A549 treated with GW870086 at 1 μM for 4 hours (cell line): ENCODE measurements around the gene OR51I2. TPM values are rescaled to one million over a fixed set of nuclear protein-coding genes. Genes with fewer than 3 reads are reported as not detected.

Source experiments
- total RNA-seq: library from RNA; stranded (reverse); fragments of 200-300 nt; extraction: Qiagen RNA extraction; gene quantifications from 5 replicates; pipeline ENCODE4 v1.2.3, GENCODE V29; 2022; ENCODE audit warnings: low read depth

Gene OR51I2, protein sequence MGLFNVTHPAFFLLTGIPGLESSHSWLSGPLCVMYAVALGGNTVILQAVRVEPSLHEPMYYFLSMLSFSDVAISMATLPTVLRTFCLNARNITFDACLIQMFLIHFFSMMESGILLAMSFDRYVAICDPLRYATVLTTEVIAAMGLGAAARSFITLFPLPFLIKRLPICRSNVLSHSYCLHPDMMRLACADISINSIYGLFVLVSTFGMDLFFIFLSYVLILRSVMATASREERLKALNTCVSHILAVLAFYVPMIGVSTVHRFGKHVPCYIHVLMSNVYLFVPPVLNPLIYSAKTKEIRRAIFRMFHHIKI
- not detected in 5 replicates for total RNA-seq

DNA sequence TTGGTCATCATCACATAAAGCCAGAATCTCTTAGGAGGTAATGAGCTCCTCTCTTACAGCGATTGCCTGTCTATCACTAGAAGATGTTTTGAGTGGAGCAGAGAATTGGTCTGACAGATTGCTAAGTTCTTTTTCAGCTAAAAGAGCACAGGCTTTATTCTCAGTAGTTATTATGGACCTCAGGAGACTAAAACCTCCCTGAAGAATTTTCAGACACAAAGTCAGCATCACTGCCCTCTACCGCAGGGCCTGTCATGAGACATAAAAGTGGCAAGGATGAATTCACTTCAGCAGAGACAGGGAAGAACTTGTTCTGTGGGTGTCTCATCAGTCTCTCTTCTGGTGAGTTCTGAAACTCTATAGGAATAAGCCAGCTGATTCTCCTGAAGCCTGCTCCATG, at the start of gene OR51I2:
Gene OR51I2 (plus strand): TSS at position 301 of the 400 bp plus-strand sequence. CDS start 4,166 bp downstream, outside the sequence.

DNA sequence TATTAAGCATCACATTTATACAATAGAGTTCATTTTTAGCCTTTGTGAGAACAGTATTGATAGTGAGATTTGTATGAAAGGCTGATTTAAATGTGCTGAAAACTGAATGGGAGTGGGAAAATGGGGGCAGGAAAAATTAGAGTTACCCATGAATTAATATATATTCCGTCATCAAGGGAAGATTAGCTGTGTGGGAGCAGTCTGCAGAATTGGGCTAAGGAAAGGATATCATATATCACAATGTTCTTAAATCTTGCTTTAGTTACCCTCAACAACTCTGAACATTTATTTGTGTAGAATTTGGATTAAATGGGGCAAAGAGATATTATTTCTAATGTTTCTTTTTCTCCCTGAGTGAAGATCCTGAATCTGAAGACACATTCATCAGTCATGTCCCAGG, 27.3 kb upstream of the OR51I2 start, which contains the start of gene OR51Q1:
Gene OR51Q1 (plus strand): TSS at position 301 of the 400 bp plus-strand sequence. CDS start 90 bp downstream, at position 391.

DNA sequence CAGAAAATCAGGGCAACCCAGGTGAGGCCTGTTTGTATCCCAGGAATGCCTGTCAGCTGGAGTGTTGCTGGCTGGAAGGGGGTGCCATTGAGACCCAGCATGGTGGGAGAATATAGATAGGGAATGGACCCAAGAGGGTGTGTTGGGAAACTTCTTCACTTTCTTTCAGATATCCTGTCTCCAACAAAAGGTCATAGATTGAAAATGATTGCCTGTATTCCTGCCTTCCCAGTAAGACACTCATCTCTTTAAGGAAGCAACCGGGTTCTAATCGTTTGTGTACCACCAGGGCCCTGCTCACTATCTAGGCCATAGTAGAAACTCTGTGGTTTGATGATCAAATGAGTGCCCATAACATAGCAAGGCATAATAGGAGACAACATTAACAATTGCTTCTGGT, 7.7 kb upstream of the OR51I2 start, which contains the start of gene OR51I1:
Gene OR51I1 (minus strand): TSS at position 101 of the 400 bp plus-strand sequence. CDS start 0 bp downstream, at position 101.

DNA sequence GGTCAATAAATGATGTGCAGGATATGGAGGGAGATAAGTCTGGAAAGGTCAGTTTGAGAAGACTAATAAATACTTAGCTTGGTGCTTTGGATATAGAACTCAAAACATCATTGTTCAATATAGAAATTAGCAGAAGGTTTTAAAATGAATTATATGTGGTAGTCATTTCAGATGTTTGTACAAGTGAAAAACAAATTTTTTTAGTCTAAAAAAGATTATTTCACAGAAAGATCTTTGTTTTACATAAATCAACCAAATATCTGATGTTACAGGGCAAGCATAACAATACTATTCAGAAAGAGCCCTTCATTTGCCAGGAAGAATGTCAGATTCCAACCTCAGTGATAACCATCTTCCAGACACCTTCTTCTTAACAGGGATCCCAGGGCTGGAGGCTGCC, 39.3 kb downstream of the OR51I2 start, which contains the start of gene OR52D1:
Gene OR52D1 (plus strand): TSS at position 301 of the 400 bp plus-strand sequence. CDS start 22 bp downstream, at position 323.

Other genes with a start within 250 kb of the OR51I2 start
- not detected in 5 replicates for gene OR51V1, start 248.6 kb upstream of the OR51I2 start, total RNA-seq
- not detected in 5 replicates for gene HBB, start 222.3 kb upstream of the OR51I2 start, total RNA-seq
- not detected in 5 replicates for gene HBD, start 214.8 kb upstream of the OR51I2 start, total RNA-seq
- not detected in 5 replicates for gene HBG1, start 199.5 kb upstream of the OR51I2 start, total RNA-seq
- not detected in 5 replicates for gene HBG2, start 194.5 kb upstream of the OR51I2 start, total RNA-seq
- 0.38 TPM in 1 of 5 replicates, not detected in the others for gene HBE1, start 179.4 kb upstream of the OR51I2 start, total RNA-seq
- not detected in 5 replicates for gene OR51B4, start 147.4 kb upstream of the OR51I2 start, total RNA-seq
- gene OR51B2, start 125.0 kb upstream of the OR51I2 start, total RNA-seq, result not detected in 5 replicates
- gene OR51B5, start 105.8 kb upstream of the OR51I2 start, total RNA-seq, result 0.10 TPM in 2 of 5 replicates, not detected in the others
- not detected in 5 replicates for gene OR51B6, start 97.8 kb upstream of the OR51I2 start, total RNA-seq
- not detected in 5 replicates for gene OR51M1, start 65.5 kb upstream of the OR51I2 start, total RNA-seq
- not detected in 5 replicates for gene OR51Q1, start 27.2 kb upstream of the OR51I2 start, total RNA-seq
- not detected in 5 replicates for gene OR51I1, start 7.8 kb upstream of the OR51I2 start, total RNA-seq
- not detected in 5 replicates for gene OR52D1, start 39.4 kb downstream of the OR51I2 start, total RNA-seq
- not detected in 5 replicates for gene UBQLN3, start 60.6 kb downstream of the OR51I2 start, total RNA-seq
- gene UBQLNL, start 67.4 kb downstream of the OR51I2 start, total RNA-seq, result not detected in 5 replicates
- gene OR52H1, start 99.2 kb downstream of the OR51I2 start, total RNA-seq, result not detected in 5 replicates
- not detected in 5 replicates for gene OR52B6, start 131.6 kb downstream of the OR51I2 start, total RNA-seq
- gene TRIM6, start 147.3 kb downstream of the OR51I2 start, total RNA-seq, result 8.9 to 12.0 TPM (median 10.2 TPM) in 5 replicates
- 2.6 to 4.0 TPM (median 3.6 TPM) in 5 replicates for gene TRIM34, start 175.7 kb downstream of the OR51I2 start, total RNA-seq
- 10.2 to 10.9 TPM (median 10.8 TPM) in 5 replicates for gene TRIM5, start 235.8 kb downstream of the OR51I2 start, total RNA-seq
- 0.58 to 2.2 TPM (median 0.89 TPM) in 5 replicates for gene TRIM22, start 240.5 kb downstream of the OR51I2 start, total RNA-seq